HepG2 (cell line): ENCODE measurements around the gene RIMOC1. TPM values are rescaled to one million over a fixed set of nuclear protein-coding genes. Genes with fewer than 3 reads are reported as not detected.

ENCODE experiments used
- ATAC-seq: fragments of 200-7000 bp; cut with Tn5 transposase; 3 replicates; pipeline ENCODE4 v1.9.1; 2020; ENCODE audit warnings: mild to moderate bottlenecking, moderate library complexity
- BruUV-seq: library from RNA; stranded (reverse); fragments of 400-500 nt; replicated peaks from 2 replicates; lab custom pipeline; 2021; lab: Mats Ljungman, UMichigan
- CTCF ChIA-PET: fragments of 300-600 bp; formaldehyde crosslinking; extraction: SDS; loops from one replicate; lab custom pipeline; 2021; ENCODE audit warnings: low total read pairs, inconsistent platforms, low intra/inter-chr PET ratio; lab: Yijun Ruan, JAX
- POLR2A ChIA-PET: fragments of 350-600 bp; sonication (Branson Sonifier 250); formaldehyde crosslinking; loops from one replicate; lab custom pipeline; 2020; ENCODE audit warnings: antibody characterized with exemption, inconsistent platforms; lab: Yijun Ruan, JAX
- DNase-seq: peaks from one replicate; pipeline ENCODE4 v3.0.0-alpha.2; 2015; ENCODE audit warnings: low spot score
- FAIRE-seq: peaks from 3 replicates; lab custom pipeline; 2011; peaks lifted over from hg19 to GRCh38; lab: Jason Lieb, UNC
- H2AFZ ChIP-seq: one replicate; pipeline ENCODE4 v1.6.1; 2011; ENCODE audit warnings: low read length, inconsistent platforms
- H3K27ac ChIP-seq: fragments of 300-600 bp; 3 replicates; pipeline ENCODE4 v1.8.0; 2011; ENCODE audit warnings: mixed run types, mild to moderate bottlenecking, mixed read lengths, low read length, inconsistent platforms; ENCODE audit not compliant: insufficient read depth; ENCODE audit errors: extremely low read length
- H3K27me3 ChIP-seq, 2 experiments: fragments of 200-600 bp in 1 of 2; 2 replicates in 1 of 2; 3 replicates in 1 of 2; pipeline versions ENCODE4 v1.6.0 to v1.8.0; 2011; ENCODE audit warnings: low read length in 2 of 2, mild to moderate bottlenecking in 2 of 2, moderate library complexity in 2 of 2, inconsistent platforms in 1 of 2; ENCODE audit not compliant: insufficient read depth in 2 of 2, control insufficient read depth in 1 of 2
- H3K36me3 ChIP-seq, 2 experiments: fragments of 200-600 bp in 1 of 2; replicated peaks in 1 of 2; 2 replicates in 1 of 2; 3 replicates in 1 of 2; pipeline versions ENCODE4 v1.5.1 to v1.8.0; 2011; ENCODE audit warnings: low read length in 2 of 2, inconsistent platforms in 1 of 2; ENCODE audit not compliant: insufficient read depth in 2 of 2, control insufficient read depth in 1 of 2
- H3K4me1 ChIP-seq: 2 replicates; pipeline ENCODE4 v1.5.1; 2012; ENCODE audit warnings: low read length, inconsistent platforms; ENCODE audit not compliant: insufficient read depth
- H3K4me2 ChIP-seq: 2 replicates; pipeline ENCODE4 v1.6.0; 2011; ENCODE audit warnings: low read depth, low read length, inconsistent platforms
- H3K4me3 ChIP-seq, 3 experiments: fragments of 200-600 bp in 1 of 3; sonication (generic), shearing (Covaris generic) in 1 of 3; replicated peaks in 1 of 3; 2 replicates each; pipeline ENCODE4 v1.5.1; 2011 to 2016; ENCODE audit warnings: low read length in 3 of 3, inconsistent platforms in 2 of 3, low read depth in 2 of 3, mild to moderate bottlenecking in 2 of 3, control low read depth in 1 of 3, mixed read lengths in 1 of 3; ENCODE audit not compliant: insufficient read depth in 1 of 3
- H3K79me2 ChIP-seq: one replicate; pipeline ENCODE4 v1.6.1; 2011; ENCODE audit warnings: low read length, inconsistent platforms; ENCODE audit not compliant: insufficient read depth
- H3K9ac ChIP-seq: 2 replicates; pipeline ENCODE4 v1.6.0; 2011; ENCODE audit warnings: mild to moderate bottlenecking, low read depth, low read length, inconsistent platforms; ENCODE audit not compliant: insufficient read depth
- H3K9me3 ChIP-seq: 2 replicates; pipeline ENCODE4 v1.5.1; 2012; ENCODE audit warnings: mild to moderate bottlenecking, low read length
- H4K20me1 ChIP-seq: 2 replicates; pipeline ENCODE4 v1.6.0; 2011; ENCODE audit warnings: inconsistent platforms, mild to moderate bottlenecking, low read length, moderate library complexity; ENCODE audit not compliant: insufficient read depth
- TEAD3 ChIP-seq: optimal IDR thresholded peaks from 2 replicates; pipeline ENCODE3; 2016; ENCODE audit warnings: borderline replicate concordance
- THAP9 ChIP-seq: sonication (generic); formaldehyde crosslinking; IDR thresholded peaks from 2 replicates; pipeline ENCODE4; 2020; ENCODE audit warnings: missing genetic modification reagents, mild to moderate bottlenecking, borderline replicate concordance
- U2AF1 ChIP-seq: fragments of 200-400 bp; formaldehyde crosslinking; optimal IDR thresholded peaks from 2 replicates; pipeline ENCODE3; 2017; ENCODE audit warnings: mild to moderate bottlenecking, low read depth, low read length
- ZNF709 ChIP-seq: sonication (generic); formaldehyde crosslinking; IDR thresholded peaks from 2 replicates; pipeline ENCODE4 v1.5.0; 2020; ENCODE audit warnings: mild to moderate bottlenecking, missing genetic modification reagents
- in situ Hi-C: cut with HindIII; loops from 2 replicates; pipeline ENCODE4 v1.10.0; 2017; ENCODE audit warnings: low pct_unique_long_range_greater_than_20kb; ENCODE audit not compliant: extremely low pct_ligation_motif_present
- intact Hi-C: fragments of 100-400 bp; cut with micrococcal nuclease; formaldehyde crosslinking; loops from one replicate; pipeline ENCODE4 v1.10.0; 2022; ENCODE audit not compliant: unreplicated experiment
- polyA plus RNA-seq, 8 experiments: library from polyadenylated mRNA; depleted of rRNA in 3 of 8; stranded (reverse) in 7 of 8; unstranded in 1 of 8; fragments of >200 nt; fragmentation: Illumina TruSeq in 4 of 8; extraction: Trizol in 4 of 8; gene quantifications; 2 replicates each; pipeline versions ENCODE4 v1.2.1 to v1.2.3, GENCODE V29; 2011 to 2016; ENCODE audit warnings: low read depth in 4 of 8, missing spikeins in 1 of 8, mixed read lengths in 1 of 8; ENCODE audit not compliant: insufficient read depth in 1 of 8
- total RNA-seq, 5 experiments: library from RNA; depleted of rRNA; stranded (reverse); fragments of >200 nt; fragmentation: Illumina TruSeq; extraction: Trizol; gene quantifications; 2 replicates each; pipeline ENCODE4 v1.2.3, GENCODE V29; 2016; ENCODE audit warnings: low read depth in 1 of 5

The RIMOC1 gene
- total and polyA plus RNA-seq, 2 of the 13 experiments (the other 11 are each of a cell fraction or from before 2014, with no cell fraction given), result 16.3 to 16.9 TPM

- TF ChIP-seq THAP9 (no peak), U2AF1 (no peak)
These were observed 13.0 kb upstream of the RIMOC1 start (continued) for GRCh38 chr5:41891066-41891707.

GRCh38 chr5:41892031-41892430 is 12.1 kb upstream of the RIMOC1 start:
- H3K36me3 ChIP-seq, result no peaks in the 10 kb centered on the region
- no peak for TF ChIP-seq TEAD3 (CRISPR knock-in tag)
- TF ChIP-seq ZNF709, result no peak
- TF ChIP-seq, all 625 proteins: peak for 0
- no peaks in the 10 kb centered on the region for H3K79me2 ChIP-seq
- in situ Hi-C loops (no loop called here), intact Hi-C loops (no loop called here)
- H3K9ac ChIP-seq, result no peak overlapping the region
- no peaks in the 10 kb centered on the region for H4K20me1 ChIP-seq
- no peak overlapping the region for H3K4me2 ChIP-seq
- no peaks in the 10 kb centered on the region for H3K27me3 ChIP-seq
- H3K9me3 ChIP-seq, result no peaks in the 10 kb centered on the region
- FAIRE-seq, result no peak
- H3K4me1 ChIP-seq, result no peaks in the 10 kb centered on the region
- ATAC-seq, result no peak
- no peak overlapping the region for H3K27ac ChIP-seq
- no peak overlapping the region for H3K4me3 ChIP-seq
- ChIA-PET CTCF (no interaction called here), POLR2A (no interaction called here)
- BruUV-seq, result no TSS peak
- H2AFZ ChIP-seq, result no peak overlapping the region
- no peak for DNase-seq
